ENCODE data around the gene FAM110D. TPM values are rescaled to one million over a fixed set of nuclear protein-coding genes. Genes with fewer than 3 reads are reported as not detected.

FAM110D gene
- 2.5 TPM for polyA plus RNA-seq (2012; ENCODE audit: insufficient read length, low read depth)

- TF ChIP-seq TAF1 (IDR thresholded peaks at IDR 0.05; ENCODE audit: borderline replicate concordance, insufficient read depth, low read length) (no peak), POLR2AphosphoS5 (IDR thresholded peaks at IDR 0.05; ENCODE audit: low read depth, low read length) (peak; percentile 59; the same call in 1 of the 2 replicates)
Measured at GRCh38 chr1:26158908-26159742, at the start of gene FAM110D. Gene FAM110D (plus strand): TSS chr1:26159079. CDS start chr1:26161292, 2,213 bp downstream.

DNA sequence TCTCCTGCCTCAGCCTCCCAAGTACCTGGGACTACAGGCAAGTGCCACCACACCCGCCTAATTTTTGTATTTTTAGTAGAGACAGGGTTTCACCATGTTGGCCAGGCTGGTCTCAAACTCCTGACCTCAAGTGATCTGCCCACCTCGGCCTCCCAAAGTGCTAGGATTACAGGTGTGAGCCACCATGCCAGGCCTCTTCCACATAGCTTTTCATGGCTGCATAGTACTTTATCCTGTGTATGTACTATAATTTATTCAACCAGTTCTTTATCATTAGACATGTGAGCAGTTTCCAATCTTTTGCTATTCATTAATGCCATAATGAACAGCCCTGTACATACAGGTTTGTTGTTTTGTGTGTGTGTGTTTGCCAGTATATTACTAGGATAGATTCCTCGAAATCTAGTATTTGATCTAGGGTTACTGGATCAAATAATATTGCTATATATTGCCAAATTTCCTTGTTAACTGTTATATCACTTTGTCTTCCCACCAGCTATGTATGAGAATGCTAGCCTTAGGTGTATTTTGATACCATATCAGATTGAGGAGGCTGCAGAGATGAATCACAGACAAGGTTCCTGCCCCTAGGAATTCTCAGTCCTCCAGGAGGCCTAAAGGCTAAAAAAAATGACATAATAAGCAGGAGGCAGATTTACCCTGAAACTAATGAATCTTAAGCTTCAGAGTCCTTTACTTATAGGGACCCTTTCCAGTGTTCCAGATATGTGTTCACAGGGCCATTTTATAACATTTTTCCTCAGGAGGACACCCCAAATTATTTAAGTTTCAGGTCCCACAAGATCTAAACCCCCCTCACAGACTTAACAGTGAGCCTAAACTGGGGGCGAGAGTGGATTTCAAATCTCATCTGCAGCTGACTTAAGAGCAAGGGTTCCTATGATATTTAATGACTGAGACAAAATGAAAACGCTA is 49.4 kb upstream of the FAM110D start:
- TF ChIP-seq POLR2AphosphoS5 (IDR thresholded peaks at IDR 0.05; ENCODE audit: low read depth, low read length), result no peak
- TF ChIP-seq TAF1 (IDR thresholded peaks at IDR 0.05; ENCODE audit: borderline replicate concordance, insufficient read depth, low read length), result no peak
- TF ChIP-seq REST (IDR thresholded peaks at IDR 0.05; ENCODE audit: insufficient read depth in 1 of 2, low read depth in 2 of 2, low read length in 2 of 2), result no peak
- TF ChIP-seq FOXP2 (optimal IDR thresholded peaks at IDR 0.05; ENCODE audit: borderline replicate concordance, extremely low read depth, extremely low read length, insufficient read depth), result no peak
- no peak for TF ChIP-seq SIN3A (IDR thresholded peaks at IDR 0.05; ENCODE audit: borderline replicate concordance, insufficient read depth, low read length)

- TF ChIP-seq REST (IDR thresholded peaks at IDR 0.05; ENCODE audit: insufficient read depth in 1 of 2, low read depth in 2 of 2, low read length in 2 of 2) (no peak), POLR2AphosphoS5 (IDR thresholded peaks at IDR 0.05; ENCODE audit: low read depth, low read length) (peak; percentile 49), SIN3A (IDR thresholded peaks at IDR 0.05; ENCODE audit: borderline replicate concordance, insufficient read depth, low read length) (no peak), TAF1 (IDR thresholded peaks at IDR 0.05; ENCODE audit: borderline replicate concordance, insufficient read depth, low read length) (peak; percentile 31; the same call in 1 of the 2 replicates), FOXP2 (optimal IDR thresholded peaks at IDR 0.05; ENCODE audit: borderline replicate concordance, extremely low read depth, extremely low read length, insufficient read depth) (no peak)
Measured at GRCh38 chr1:26110731-26111529, 47.9 kb upstream of the FAM110D start.

DNA sequence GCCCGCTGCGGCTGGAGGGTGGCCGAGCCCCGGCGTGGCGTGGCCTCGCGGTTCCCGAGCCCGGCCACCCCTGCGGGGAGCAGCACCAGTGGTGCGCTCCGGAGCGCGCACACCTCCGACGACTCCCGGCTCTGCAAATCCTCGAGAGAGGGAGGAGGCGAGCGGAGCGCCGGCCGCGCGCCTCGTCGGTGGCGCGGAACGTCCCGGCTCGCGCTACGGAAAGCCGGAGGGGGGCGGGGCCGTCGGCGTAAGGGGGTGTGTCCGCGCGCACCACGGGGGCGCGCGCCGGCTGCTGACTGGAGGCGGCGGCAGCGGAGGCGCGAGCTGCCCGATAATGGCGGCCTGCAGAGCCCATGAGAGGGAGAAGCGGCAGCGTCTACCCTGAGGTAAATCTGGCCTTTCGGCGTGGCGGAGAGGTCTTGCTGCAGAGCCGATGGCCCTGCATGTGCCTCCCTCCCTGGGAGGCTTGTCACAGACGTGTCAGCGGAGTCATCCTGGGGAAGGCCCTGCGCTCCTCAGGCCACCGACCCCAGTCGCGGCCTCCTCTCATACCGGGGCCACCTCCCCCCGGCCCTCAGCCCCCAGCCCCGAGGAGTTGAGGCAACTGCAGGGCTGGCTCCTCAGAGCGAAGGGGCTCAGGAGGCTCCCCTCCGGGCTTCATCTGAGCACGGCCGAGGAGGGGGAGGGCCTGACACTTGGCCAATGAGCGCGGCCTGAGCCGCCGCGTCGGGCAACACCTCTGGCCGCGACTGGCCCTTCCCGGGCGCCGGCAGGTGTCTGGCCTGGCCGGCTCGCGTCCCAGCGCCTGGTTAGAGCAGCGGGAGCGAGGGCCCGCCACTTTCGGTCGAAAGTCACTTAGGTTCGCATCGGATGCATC is 47.1 kb upstream of the FAM110D start, which contains the start of gene PDIK1L:
Gene PDIK1L (plus strand): TSS at position 295 of the 877 bp plus-strand sequence. CDS start 2,485 bp downstream, outside the sequence.
- no peak for TF ChIP-seq REST (IDR thresholded peaks at IDR 0.05; ENCODE audit: insufficient read depth in 1 of 2, low read depth in 2 of 2, low read length in 2 of 2)
- peak; percentile 97; the same call in 1 of the 2 replicates for TF ChIP-seq SIN3A (IDR thresholded peaks at IDR 0.05; ENCODE audit: borderline replicate concordance, insufficient read depth, low read length)
- TF ChIP-seq POLR2AphosphoS5 (IDR thresholded peaks at IDR 0.05; ENCODE audit: low read depth, low read length), result no peak
- peak; percentile 89 for TF ChIP-seq FOXP2 (optimal IDR thresholded peaks at IDR 0.05; ENCODE audit: borderline replicate concordance, extremely low read depth, extremely low read length, insufficient read depth)
- TF ChIP-seq TAF1 (IDR thresholded peaks at IDR 0.05; ENCODE audit: borderline replicate concordance, insufficient read depth, low read length), result peak; percentile 33; the same call in 1 of the 2 replicates
